GM19452 (cell line): ENCODE results near the gene BTN2A1.
"Not testable (repeated sequence)": the region's sequence is repeated elsewhere in the genome, so short reads cannot be mapped to it uniquely, and the experiment has no call there.

Source experiments
- ATAC-seq: cut with Tn5 transposase; IDR thresholded peaks from one replicate; pipeline ENCODE4 v1.9.1; 2021; ENCODE audit not compliant: unreplicated experiment

BTN2A1 gene

GRCh38 chr6:26457806-26458688 lies at the start of gene BTN2A1:
TSS of gene BTN2A1 (plus strand) at chr6:26457955. CDS start at chr6:26458637, 682 bp downstream.
- peak; percentile 94 for ATAC-seq

- ATAC-seq = no peak
Observed at GRCh38 chr6:26408828-26409730, 48.7 kb upstream of the BTN2A1 start.

DNA sequence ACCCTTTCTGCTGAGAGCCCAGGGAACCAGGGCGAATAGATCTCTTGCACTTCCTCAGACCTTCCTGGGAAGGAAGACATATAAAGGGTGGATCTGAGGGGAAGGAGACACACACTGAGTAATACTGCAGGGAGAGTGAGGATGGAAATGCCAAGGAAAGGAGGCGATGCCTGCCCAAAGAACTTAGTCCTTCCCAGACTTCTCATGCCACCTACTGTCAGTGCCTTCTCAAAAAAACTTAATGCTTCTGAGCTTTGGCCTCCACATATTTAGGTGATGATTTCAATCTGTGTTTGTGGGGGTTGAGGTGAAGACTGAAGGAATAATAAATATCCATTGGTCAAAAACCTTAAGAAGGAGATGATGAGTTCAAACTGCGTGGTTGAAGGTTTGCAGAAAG lies 46.0 kb upstream of the BTN2A1 start:
- ATAC-seq = no peak

DNA sequence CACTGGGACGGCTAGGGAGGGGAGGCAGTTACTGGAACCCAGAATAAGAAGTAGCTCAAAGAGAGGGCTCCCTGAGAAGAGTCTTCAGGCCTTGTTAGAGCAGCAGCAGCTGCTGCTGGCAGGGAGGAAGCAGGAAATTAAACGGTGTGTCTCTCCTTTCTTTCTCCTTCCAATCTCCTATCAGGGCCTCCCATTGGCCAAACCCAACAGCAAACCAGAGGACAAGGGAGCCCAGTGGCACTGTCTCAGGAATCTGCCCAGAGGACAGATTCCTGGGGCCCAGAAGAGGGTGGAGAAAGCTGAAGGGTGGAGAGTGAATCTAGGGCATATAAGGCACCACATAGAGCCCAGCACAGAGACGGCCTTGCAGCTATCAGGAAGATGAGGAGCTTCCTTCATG lies 45.5 kb upstream of the BTN2A1 start:
- ATAC-seq = no peak

- ATAC-seq = no peak
Observed at GRCh38 chr6:26412954-26413353, 44.8 kb upstream of the BTN2A1 start.

DNA sequence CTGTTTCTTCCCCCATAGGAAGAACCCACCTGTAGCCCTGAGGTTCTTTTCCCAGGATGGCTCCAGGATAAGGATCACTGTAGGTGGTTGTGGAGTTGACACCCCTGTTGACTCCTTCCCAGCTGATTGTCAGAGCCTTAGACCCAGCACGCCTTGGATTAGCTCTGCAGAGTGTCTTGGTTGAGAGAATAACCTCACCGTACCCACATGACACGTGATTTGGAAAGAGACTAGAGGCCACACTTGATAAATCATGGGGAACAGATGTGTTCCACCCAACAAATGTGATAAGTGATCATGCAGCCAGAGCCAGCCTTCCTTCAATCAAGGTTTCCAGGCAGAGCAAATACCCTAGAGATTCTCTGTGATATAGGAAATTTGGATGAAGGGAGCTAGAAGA lies 43.5 kb upstream of the BTN2A1 start:
- no peak for ATAC-seq

- ATAC-seq = no peak
Observed at GRCh38 chr6:26415036-26415614, 42.6 kb upstream of the BTN2A1 start.

GRCh38 chr6:26415791-26416190 lies 42.0 kb upstream of the BTN2A1 start:
- no peak for ATAC-seq

DNA sequence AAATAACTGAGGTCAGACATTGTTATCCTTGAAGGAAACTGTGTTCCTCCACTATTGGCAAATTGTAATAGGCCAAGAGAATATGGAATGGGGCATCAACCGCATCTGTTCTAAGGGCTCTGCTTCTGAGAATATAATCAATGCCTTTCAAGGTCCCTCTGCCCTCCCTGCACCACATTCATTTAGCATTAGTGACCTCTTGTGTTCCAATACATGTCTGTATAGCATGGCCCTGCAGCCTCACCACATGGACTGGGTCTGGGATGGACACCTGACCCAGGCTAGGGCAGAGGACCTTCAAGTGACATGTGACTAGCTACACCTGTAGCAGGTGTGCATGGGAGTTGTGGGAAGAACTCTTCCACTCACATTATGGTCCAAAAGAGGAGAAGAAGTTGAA lies 41.5 kb upstream of the BTN2A1 start:
- ATAC-seq = no peak

- not testable (repeated sequence) for ATAC-seq
Observed at GRCh38 chr6:26418077-26418476, 39.7 kb upstream of the BTN2A1 start.

DNA sequence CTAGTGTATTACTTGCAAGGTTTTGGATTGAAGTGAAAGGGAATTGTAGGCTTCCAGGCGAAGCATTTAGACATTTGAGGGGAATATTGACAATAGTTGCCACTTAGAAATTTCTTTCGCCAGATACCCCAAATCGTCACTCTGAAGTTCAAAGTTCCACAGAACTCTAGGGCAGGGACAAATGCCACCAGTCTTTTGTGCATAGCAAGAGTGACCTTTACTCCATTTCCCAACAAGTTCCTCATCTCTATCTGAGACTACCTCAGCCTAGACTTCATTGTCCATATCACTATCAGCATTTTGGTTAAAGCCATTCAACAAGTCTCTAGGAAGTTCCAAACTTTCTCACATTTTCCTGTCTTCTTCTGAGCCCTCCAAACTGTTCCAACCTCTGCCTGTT lies 39.0 kb upstream of the BTN2A1 start:
- not testable (repeated sequence) for ATAC-seq

DNA sequence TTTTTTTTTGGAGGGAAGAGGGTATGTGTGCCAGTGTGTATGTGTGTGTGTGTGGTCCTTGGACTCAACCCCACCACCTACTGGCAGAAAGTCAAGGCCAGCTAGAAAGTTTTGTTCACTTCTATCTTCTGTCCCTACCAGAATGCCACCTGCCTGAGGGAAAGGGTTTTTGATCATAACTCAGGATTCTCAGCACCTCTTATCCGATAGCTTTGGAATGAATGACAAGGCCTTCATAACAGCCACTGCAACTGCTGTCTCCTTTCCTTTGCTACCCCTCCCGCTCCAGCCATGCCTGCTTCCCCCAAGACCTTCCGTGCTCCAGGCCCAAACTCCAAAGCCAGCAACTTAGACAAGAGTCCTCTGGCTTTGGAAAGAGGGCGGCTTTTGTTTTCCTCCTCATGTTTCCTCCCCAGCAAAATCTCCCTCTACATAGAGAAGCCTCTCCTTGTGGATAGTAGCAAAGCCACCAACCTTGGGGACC lies 37.0 kb upstream of the BTN2A1 start:
- ATAC-seq = peak; percentile 14

GRCh38 chr6:26421259-26422144 lies 36.3 kb upstream of the BTN2A1 start:
- peak; percentile 94 for ATAC-seq

DNA sequence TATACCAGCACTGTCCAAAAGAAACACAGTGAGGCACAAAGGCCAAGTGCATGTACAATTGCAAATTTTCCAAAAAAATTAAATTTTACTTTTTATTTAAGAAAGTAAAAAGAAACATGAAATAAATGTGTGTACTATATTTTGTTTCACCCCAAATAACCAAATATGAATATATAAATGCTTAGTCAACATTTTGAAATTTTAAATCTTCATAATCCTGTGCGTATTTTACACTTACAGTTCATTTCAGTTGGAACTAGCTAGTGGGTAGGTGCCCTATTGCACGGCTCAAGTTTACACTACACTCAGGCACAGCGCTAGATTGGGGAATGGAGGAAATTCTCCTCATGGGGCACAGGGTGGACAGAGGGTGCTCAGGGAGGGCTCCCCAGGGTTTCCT lies 35.4 kb upstream of the BTN2A1 start:
- no peak for ATAC-seq

DNA sequence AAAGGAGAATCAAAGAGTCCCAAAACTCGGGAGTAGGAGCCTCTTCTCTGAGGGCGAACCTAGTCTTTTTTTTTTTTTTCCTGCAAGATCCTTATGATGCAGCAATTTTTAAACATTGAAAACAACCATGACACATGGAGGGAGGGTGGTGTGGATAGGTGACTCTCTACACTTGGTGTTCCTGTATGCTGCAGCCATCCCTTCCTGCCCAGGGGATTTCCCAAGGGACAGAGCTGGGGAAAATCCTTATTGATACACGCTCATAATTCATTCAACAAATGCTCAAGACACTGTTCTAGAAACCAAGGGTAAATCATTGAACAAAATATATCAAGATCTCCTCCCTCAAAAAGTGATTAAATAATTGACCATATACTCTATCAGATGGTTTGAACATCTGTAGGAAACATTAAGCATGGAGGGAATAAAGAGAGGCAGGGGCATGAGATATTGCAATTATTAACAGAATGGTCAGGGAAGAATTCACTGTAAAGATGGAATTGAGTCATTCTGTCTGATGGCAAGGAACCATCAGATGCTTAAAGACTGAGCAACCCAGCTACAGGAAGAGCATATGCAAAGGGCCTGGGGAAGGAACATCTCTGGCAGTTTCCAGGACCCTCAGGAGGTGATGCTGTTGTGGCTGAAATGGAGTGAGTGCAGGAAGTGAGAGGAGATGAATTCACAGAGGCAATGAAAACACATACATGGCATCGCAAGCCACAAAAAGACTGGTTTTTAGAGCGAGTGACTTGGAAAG lies 30.9 kb upstream of the BTN2A1 start:
- no peak for ATAC-seq

DNA sequence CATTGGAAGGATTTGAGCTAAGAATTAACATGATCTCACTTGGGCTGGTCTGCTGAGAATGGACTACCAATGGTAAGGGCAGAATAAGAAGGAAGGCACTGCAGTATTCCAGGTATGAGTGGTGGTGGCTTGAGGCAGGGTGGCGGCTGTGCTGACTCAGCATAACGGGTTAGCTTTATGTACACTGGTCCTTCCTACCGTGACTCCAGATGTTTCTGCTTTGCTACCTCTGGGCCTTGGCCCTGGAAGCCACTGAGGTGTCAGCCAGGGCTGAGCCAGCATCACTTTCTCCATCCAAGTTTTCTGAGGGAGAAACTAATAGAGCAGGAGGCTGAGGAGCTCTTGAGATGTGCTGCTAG lies 30.3 kb upstream of the BTN2A1 start:
- ATAC-seq = no peak

DNA sequence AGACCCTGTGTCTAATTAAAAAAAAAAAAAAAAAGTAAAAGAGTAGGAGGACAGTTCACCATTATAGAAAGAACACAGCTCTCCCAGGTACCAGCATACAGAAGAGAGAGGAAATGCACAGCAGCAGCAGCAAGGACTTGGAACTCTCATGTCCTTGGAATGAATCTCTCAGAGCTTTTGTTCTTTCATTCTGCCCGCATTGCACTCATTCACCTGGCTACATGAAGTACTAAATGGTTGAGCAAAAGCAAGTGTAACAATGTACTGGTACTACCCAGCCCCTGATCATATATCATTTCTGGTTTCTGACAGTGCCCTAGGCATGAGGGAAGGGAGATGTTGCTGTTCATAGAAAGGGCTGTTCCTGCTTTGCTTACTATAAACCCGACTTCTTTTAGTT lies 29.5 kb upstream of the BTN2A1 start:
- no peak for ATAC-seq

DNA sequence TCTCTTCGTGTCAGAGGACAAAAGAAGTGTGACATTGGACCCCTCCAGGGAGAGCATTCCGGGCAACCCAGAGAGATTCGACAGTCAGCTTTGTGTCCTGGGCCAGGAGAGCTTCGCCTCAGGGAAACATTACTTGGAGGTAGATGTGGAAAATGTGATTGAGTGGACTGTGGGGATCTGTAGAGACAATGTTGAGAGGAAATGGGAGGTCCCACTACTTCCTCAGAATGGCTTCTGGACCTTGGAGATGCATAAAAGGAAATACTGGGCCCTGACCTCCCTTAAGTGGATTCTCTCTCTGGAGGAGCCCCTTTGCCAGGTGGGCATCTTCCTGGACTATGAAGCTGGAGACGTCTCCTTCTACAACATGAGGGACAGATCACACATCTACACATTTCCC lies 27.0 kb upstream of the BTN2A1 start:
- no peak for ATAC-seq

DNA sequence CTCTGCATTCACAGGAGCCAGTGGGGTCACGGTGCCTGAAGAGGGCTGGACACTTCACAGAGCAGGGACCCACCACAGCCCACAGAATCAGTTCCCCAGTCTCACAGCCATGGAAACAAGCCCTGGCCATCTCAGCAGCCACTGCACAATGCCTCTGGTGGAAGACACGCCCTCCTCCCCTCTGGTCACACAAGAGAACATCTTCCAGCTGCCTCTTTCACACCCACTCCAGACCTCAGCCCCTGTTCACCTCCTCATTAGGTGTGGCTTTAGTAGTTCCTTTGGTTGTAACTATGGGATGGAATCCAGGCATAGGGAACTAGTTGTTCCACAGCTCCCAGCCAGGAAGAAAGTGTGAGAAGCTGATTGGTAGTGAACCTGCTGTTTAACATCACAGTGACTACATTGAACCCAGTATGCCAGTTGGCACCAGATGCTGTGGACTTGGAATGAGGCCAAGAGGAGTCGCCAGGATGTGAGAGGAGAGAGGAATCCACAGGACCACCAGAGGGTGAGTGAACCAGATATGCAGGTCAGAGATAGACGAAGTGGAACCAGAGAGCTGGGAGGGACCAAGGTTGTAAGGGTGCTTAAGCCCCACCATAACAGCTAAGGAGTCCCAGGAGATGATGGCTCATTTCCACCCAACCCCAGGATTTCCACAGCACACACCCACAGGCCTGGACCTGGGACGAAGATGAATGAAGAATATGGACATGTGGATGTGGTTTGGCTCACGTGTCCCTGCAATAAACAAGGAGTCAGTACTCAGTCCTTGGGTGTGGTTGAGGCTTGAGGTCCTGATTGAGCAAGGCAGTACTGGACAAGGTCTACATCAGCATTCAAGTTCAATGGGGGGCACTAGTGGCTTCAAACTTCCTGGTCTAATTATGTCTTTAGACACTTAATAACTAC lies 26.2 kb upstream of the BTN2A1 start:
- ATAC-seq = no peak
